ENCODE results near the gene SMIM1. TPM values are rescaled to one million over a fixed set of nuclear protein-coding genes. Genes with fewer than 3 reads are reported as not detected.

Gene SMIM1
- total RNA-seq, 6 donors from 2014 or later, result 2.8 to 20.8 (median 13.5) TPM

DNA sequence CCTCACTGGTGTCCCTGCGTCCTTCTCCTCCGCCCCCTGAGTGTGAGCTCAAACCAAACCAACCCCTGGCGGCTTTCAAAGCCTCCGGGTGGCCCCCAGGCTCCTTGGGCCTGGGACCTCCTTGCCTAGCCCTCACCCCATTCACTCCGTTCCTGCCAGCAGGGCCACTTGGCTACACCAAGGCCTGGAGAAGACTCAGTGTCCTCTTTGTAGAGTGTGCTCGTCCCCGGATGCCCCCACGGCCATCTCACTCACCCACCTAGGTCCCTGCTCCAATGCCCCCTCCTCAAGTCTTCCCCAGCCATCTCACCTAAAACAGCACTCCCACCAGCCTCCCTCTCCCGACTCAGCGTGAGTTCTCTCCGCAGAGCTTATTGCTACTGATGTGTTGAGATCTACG is 27.5 kb upstream of the SMIM1 start:
- ATAC-seq (ENCODE audit: low FRiP score in 2 of 2) (no peak), DNase-seq (no peak)
- Histone ChIP-seq H3K27me3 (no peaks in the 10 kb centered on the region), H3K4me1 (peaks cover 11 to 34% (median 20%) of the 10 kb centered on the region in 4 donors), H3K36me3 (peaks cover 0 to 30% (median 16%) of the 10 kb centered on the region in 4 donors), H3K4me3 (no peak overlapping the region), H3K9me3 (no peaks in the 10 kb centered on the region), H3K27ac (no peak overlapping the region)
- WGBS, 2 donors, result 96% methylated on average over 12 of the region's 12 CpGs
- TF ChIP-seq EP300 (IDR thresholded peaks at IDR 0.05) (no peak), POLR2AphosphoS5 (IDR thresholded peaks at IDR 0.05) (no peak), POLR2A (IDR thresholded peaks at IDR 0.05) (no peak)
- TF ChIP-seq, protein P1, sequence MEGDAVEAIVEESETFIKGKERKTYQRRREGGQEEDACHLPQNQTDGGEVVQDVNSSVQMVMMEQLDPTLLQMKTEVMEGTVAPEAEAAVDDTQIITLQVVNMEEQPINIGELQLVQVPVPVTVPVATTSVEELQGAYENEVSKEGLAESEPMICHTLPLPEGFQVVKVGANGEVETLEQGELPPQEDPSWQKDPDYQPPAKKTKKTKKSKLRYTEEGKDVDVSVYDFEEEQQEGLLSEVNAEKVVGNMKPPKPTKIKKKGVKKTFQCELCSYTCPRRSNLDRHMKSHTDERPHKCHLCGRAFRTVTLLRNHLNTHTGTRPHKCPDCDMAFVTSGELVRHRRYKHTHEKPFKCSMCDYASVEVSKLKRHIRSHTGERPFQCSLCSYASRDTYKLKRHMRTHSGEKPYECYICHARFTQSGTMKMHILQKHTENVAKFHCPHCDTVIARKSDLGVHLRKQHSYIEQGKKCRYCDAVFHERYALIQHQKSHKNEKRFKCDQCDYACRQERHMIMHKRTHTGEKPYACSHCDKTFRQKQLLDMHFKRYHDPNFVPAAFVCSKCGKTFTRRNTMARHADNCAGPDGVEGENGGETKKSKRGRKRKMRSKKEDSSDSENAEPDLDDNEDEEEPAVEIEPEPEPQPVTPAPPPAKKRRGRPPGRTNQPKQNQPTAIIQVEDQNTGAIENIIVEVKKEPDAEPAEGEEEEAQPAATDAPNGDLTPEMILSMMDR (IDR thresholded peaks at IDR 0.05), result no peak

DNA sequence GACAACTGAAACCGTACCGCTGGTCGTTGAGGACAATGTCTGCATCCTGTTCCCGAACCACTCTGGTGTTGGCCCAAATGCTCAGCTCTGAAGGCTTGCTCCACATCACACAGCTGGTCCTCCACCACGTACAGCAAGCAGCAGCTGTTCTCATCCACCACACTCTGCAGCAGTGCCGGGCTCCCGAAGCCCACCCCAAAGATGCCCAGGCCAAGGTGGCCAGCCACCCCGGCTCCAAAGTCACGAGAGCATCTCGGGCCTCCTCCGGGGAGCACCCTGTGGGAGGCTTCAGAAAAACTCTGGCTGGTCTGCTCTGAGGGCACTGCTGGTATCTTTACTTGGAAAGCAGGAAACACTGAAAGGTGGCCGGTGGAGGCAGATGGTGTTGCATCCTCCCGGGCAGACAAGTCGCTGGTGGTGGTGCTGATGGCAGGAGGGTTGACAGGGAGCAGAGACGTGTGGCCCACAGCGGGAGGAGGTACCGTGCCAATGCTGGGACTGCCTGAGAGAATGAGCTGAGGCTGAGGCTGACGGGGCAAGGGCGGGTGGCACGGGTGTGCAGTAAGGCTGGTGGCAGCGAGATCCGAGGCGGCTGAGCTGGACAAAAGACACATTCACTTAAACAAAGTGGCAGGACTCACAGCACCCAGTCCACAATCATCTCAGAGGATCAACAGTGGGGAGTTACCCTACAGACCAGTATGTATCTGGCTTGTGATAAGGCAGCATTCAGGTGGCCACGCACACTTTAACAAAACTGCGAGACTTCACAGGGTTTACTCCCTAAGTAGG is 26.8 kb upstream of the SMIM1 start:
- H3K4me3 ChIP-seq, result peak overlapping the region in 1 of 4 donors; percentile 90
- no peak for ATAC-seq (ENCODE audit: low FRiP score in 2 of 2)
- 85 to 86% methylated on average over 19 to 25 of the region's 25 CpGs for whole genome bisulfite sequencing, 2 donors
- H3K9me3 ChIP-seq, result no peaks in the 10 kb centered on the region
- no peaks in the 10 kb centered on the region for H3K27me3 ChIP-seq
- no peak for DNase-seq
- H3K36me3 ChIP-seq, result peaks cover 0 to 24% (median 16%) of the 10 kb centered on the region in 4 donors
- H3K4me1 ChIP-seq, result peaks cover 11 to 34% (median 20%) of the 10 kb centered on the region in 4 donors
- H3K27ac ChIP-seq, result no peak overlapping the region
- TF ChIP-seq, protein P1 (IDR thresholded peaks at IDR 0.05), result no peak
- no peak for TF ChIP-seq POLR2A (IDR thresholded peaks at IDR 0.05)
- no peak for TF ChIP-seq POLR2AphosphoS5 (IDR thresholded peaks at IDR 0.05)
- TF ChIP-seq EP300 (IDR thresholded peaks at IDR 0.05), result no peak

- peaks cover 11 to 34% (median 20%) of the 10 kb centered on the region in 4 donors for H3K4me1 ChIP-seq
- DNase-seq (peak in 1 of 2 donors; percentile 64), ATAC-seq (ENCODE audit: low FRiP score in 2 of 2) (no peak)
- TF ChIP-seq, protein P1 (IDR thresholded peaks at IDR 0.05), result no peak
- TF ChIP-seq EP300 (IDR thresholded peaks at IDR 0.05), result no peak
- no peak for TF ChIP-seq POLR2A (IDR thresholded peaks at IDR 0.05)
- no peak for TF ChIP-seq POLR2AphosphoS5 (IDR thresholded peaks at IDR 0.05)
- H3K27ac ChIP-seq, result peak overlapping the region in 3 of 4 donors; percentile 68 to 82 (median 78)
- H3K36me3 ChIP-seq, result peaks cover 0 to 18% (median 13%) of the 10 kb centered on the region in 4 donors
- peak overlapping the region; percentile 63 to 90 (median 75) for H3K4me3 ChIP-seq
- WGBS, 2 donors, result 34 to 36% methylated on average over 14 to 23 of the region's 35 CpGs
- no peaks in the 10 kb centered on the region for H3K9me3 ChIP-seq
- H3K27me3 ChIP-seq, result no peaks in the 10 kb centered on the region
Measured at GRCh38 chr1:3746389-3746829, 26.1 kb upstream of the SMIM1 start.

- TF ChIP-seq POLR2A (IDR thresholded peaks at IDR 0.05), result peak in 2 of 4 donors; percentile 37 to 67
- TF ChIP-seq EP300 (IDR thresholded peaks at IDR 0.05), result no peak
- TF ChIP-seq, protein P1 (IDR thresholded peaks at IDR 0.05), result no peak
- TF ChIP-seq POLR2AphosphoS5 (IDR thresholded peaks at IDR 0.05), result peak; percentile 25 to 57
- Histone ChIP-seq H3K27ac (peak overlapping the region; percentile 50 to 82 (median 73)), H3K4me1 (peaks cover 11 to 34% (median 20%) of the 10 kb centered on the region in 4 donors), H3K36me3 (peaks cover 0 to 12% (median 8%) of the 10 kb centered on the region in 4 donors), H3K9me3 (no peaks in the 10 kb centered on the region), H3K27me3 (no peaks in the 10 kb centered on the region), H3K4me3 (peak overlapping the region; percentile 63 to 90 (median 75))
- peak; percentile 94 to 99 for DNase-seq
- 1 to 2% methylated on average over 35 to 45 of the region's 73 CpGs for WGBS, 2 donors
- ATAC-seq (ENCODE audit: low FRiP score in 2 of 2), result peak; percentile 93 to 98
Measured at GRCh38 chr1:3746830-3747521, 25.6 kb upstream of the SMIM1 start.
